Measurements from ENCODE around the gene RPS8. TPM values are rescaled to one million over a fixed set of nuclear protein-coding genes. Genes with fewer than 3 reads are reported as not detected.
A peak's percentile ranks its signal among the peaks of the same experiment; 100 is the strongest.

The RPS8 gene
- total and polyA plus RNA-seq, 2 of the 8 experiments (the other 6 are each of a cell fraction or from before 2014, with no cell fraction given): 2,261 to 2,407 TPM

- no peak overlapping the region for H2BK12ac ChIP-seq (ENCODE audit: low read depth, low read length)
- no peak overlapping the region for H3K4me3 ChIP-seq (ENCODE audit: extremely low read depth in 1 of 4, insufficient read depth in 2 of 4, low read depth in 3 of 4, low read length in 4 of 4)
- H3K79me1 ChIP-seq (ENCODE audit: low read depth, low read length): no peaks in the 10 kb centered on the region
- H3K4me2 ChIP-seq (ENCODE audit: insufficient read depth in 1 of 2, low read depth in 2 of 2, low read length in 2 of 2): no peak overlapping the region
- ChIA-PET CTCF (ENCODE audit: partially characterized antibody) (interaction anchor here (0.6 to 10.5 kb wide), 6 partner anchors 12 to 799 kb away, joined by 3 to 107 read pairs (median 28); partner anchors contain the start of genes BEST4 and BTBD19), POLR2A (ENCODE audit: partially characterized antibody) (interaction anchor here (0.7 to 22.5 kb wide), 5 partner anchors 11 to 87 kb away, joined by 3 to 428 read pairs (median 3); partner anchors contain the start of genes BEST4, PLK3 and RPS8)
- WGBS, 2 experiments (ENCODE audit: extremely low coverage in 1 of 2, insufficient coverage in 1 of 2, insufficient read length in 1 of 2, insufficient replicate concordance in 2 of 2, low coverage in 1 of 2, low lambda C conversion rate in 2 of 2, missing lambda C conversion rate in 1 of 2): 92% methylated on average over 1 of the region's 1 CpG; no CpG with 5 or more reads in 1 of the 2 experiments
- 0 out of 2 replicates have a peak overlapping the region, but pooled peaks have one; percentile 14 for H2AFZ ChIP-seq (ENCODE audit: low read length)
- no peaks in the 10 kb centered on the region for H3K23me2 ChIP-seq (ENCODE audit: low read depth, low read length)
- H2AK5ac ChIP-seq (ENCODE audit: low read depth, low read length): no peak overlapping the region
- H3K23ac ChIP-seq (ENCODE audit: insufficient read length): no peak overlapping the region
- H2BK5ac ChIP-seq (ENCODE audit: low read depth, low read length): no peak overlapping the region
- H3K27me3 ChIP-seq (replicated peaks in 1 of 4; ENCODE audit: control insufficient read depth in 3 of 4, extremely low read depth in 1 of 4, insufficient read depth in 3 of 4, low read length in 3 of 4): no peaks in the 10 kb centered on the region
- H3K56ac ChIP-seq (replicated peaks; ENCODE audit: insufficient read length, low read depth, low read length): no peak overlapping the region
- H2BK15ac ChIP-seq (ENCODE audit: low read length): no peak overlapping the region
- no peak overlapping the region for H4K91ac ChIP-seq (replicated peaks; ENCODE audit: insufficient read length, low read length)
- DNase-seq (ENCODE audit: low read depth in 1 of 2, low spot score in 2 of 2) (no peak), FAIRE-seq (no peak)
- H4K5ac ChIP-seq (ENCODE audit: insufficient read length, low read depth, low read length): no peak overlapping the region
- no peaks in the 10 kb centered on the region for H3K79me2 ChIP-seq (ENCODE audit: control insufficient read depth in 1 of 2, insufficient read depth in 2 of 2, low read length in 2 of 2)
- no peak overlapping the region for H4K8ac ChIP-seq (ENCODE audit: extremely low read depth, insufficient read depth, low read length)
- no peak overlapping the region for H3K9ac ChIP-seq (replicated peaks in 1 of 4; ENCODE audit: extremely low read depth in 1 of 4, low read depth in 3 of 4, low read length in 3 of 4)
- H3K18ac ChIP-seq (ENCODE audit: extremely low read depth, low read length): no peak overlapping the region
- no peak overlapping the region for H3K14ac ChIP-seq (ENCODE audit: insufficient read length)
- peaks cover 0 to 3% (median 0%) of the 10 kb centered on the region in 4 experiments; a peak in 2 of 7 replicates for H3K4me1 ChIP-seq (replicated peaks in 1 of 4; ENCODE audit: control insufficient read depth in 3 of 4, insufficient read depth in 4 of 4, low read length in 3 of 4)
- H2BK20ac ChIP-seq (ENCODE audit: low read length): no peak overlapping the region
- no peaks in the 10 kb centered on the region for H4K20me1 ChIP-seq (replicated peaks in 1 of 2; ENCODE audit: control insufficient read depth in 1 of 2, insufficient read depth in 2 of 2, low read length in 2 of 2)
- no peak overlapping the region for H2BK120ac ChIP-seq (replicated peaks; ENCODE audit: low read depth, low read length)
- H3K9me3 ChIP-seq (ENCODE audit: insufficient read depth in 2 of 2, low read depth in 1 of 2, low read length in 1 of 2): peaks cover 0 to 7% of the 10 kb centered on the region in 2 experiments; a peak in 1 of 4 replicates
- no peaks in the 10 kb centered on the region for H3K36me3 ChIP-seq (ENCODE audit: control insufficient read depth in 2 of 4, insufficient read depth in 4 of 4, low read length in 3 of 4)
- no peak overlapping the region for H3K4ac ChIP-seq (replicated peaks; ENCODE audit: insufficient read length, low read depth, low read length)
- no peak overlapping the region for H3K27ac ChIP-seq (ENCODE audit: low read depth, low read length)
- TF ChIP-seq SAP30 (IDR thresholded peaks at IDR 0.05; ENCODE audit: insufficient read depth, insufficient replicate concordance, low read length): no peak
- TF ChIP-seq KDM1A (IDR thresholded peaks at IDR 0.05; ENCODE audit: borderline replicate concordance, low read length): no peak
- TF ChIP-seq ATF2 (IDR thresholded peaks at IDR 0.05; ENCODE audit: low read length): no peak
- no peak for TF ChIP-seq TCF12 (IDR thresholded peaks at IDR 0.05; ENCODE audit: low read depth, low read length)
- no peak for TF ChIP-seq RNF2 (IDR thresholded peaks at IDR 0.05; ENCODE audit: borderline replicate concordance, low read depth, low read length, missing control alignments, poor library complexity, severe bottlenecking)
- TF ChIP-seq SRF (IDR thresholded peaks at IDR 0.05; ENCODE audit: low read depth, low read length): no peak
- no peak for TF ChIP-seq CTCF (IDR thresholded peaks at IDR 0.05; ENCODE audit: control extremely low read depth in 1 of 3, insufficient read depth in 1 of 3, low read depth in 1 of 3, low read length in 3 of 3)
- TF ChIP-seq HDAC2 (IDR thresholded peaks at IDR 0.05; ENCODE audit: borderline replicate concordance in 1 of 2, low read depth in 2 of 2, low read length in 2 of 2): no peak
These were observed 41.6 kb upstream of the RPS8 start for GRCh38 chr1:44733784-44734183.
